Natural killer cell treated with Interleukin-12 subunit alpha and Interleukin-12 subunit beta and Interleukin-15 and Interleukin-18, amount 100 ng/mL, for 72 hours (primary cell): ENCODE data around the gene WDR41. TPM values are rescaled to one million over a fixed set of nuclear protein-coding genes. Genes with fewer than 3 reads are reported as not detected.
"Not testable (repeated sequence)": the region's sequence is repeated elsewhere in the genome, so short reads cannot be mapped to it uniquely, and the experiment has no call there.

ENCODE experiments used
- ATAC-seq, 2 donors: fragments of 150-1000 bp; cut with Tn5 transposase in 1 of 2; sonication (Bioruptor Pico), chemical (Tn5 transposase) in 1 of 2; 2 replicates each; pipeline ENCODE4 v1.10.0; 2021
- DNase-seq: peaks from one replicate; pipeline ENCODE4 v3.0.0; 2022; ENCODE audit warnings: low spot score
- H3K27ac Mint-ChIP-seq, 2 donors: 1 replicate in 1 of 2; 2 replicates in 1 of 2; pipeline ENCODE4 v1.8.0; 2022; ENCODE audit warnings: mixed read lengths in 2 of 2, mild to moderate bottlenecking in 1 of 2, moderate library complexity in 1 of 2
- H3K27me3 Mint-ChIP-seq, 2 donors: 1 replicate in 1 of 2; 2 replicates in 1 of 2; pipeline ENCODE4 v1.8.0; 2022; ENCODE audit warnings: mixed read lengths in 2 of 2
- H3K36me3 Mint-ChIP-seq: one replicate; pipeline ENCODE4 v1.8.0; 2022; ENCODE audit warnings: mixed read lengths
- H3K4me1 Mint-ChIP-seq, 2 donors: 1 replicate in 1 of 2; 2 replicates in 1 of 2; pipeline ENCODE4 v1.8.0; 2022; ENCODE audit warnings: low read depth in 2 of 2, mixed read lengths in 2 of 2, mild to moderate bottlenecking in 1 of 2
- H3K4me3 Mint-ChIP-seq: one replicate; pipeline ENCODE4 v1.8.0; 2022; ENCODE audit warnings: mixed read lengths
- H3K9me3 Mint-ChIP-seq: 2 replicates; pipeline ENCODE4 v1.8.0; 2022; ENCODE audit warnings: mixed read lengths
- total RNA-seq, 2 donors: library from RNA; stranded (reverse); gene quantifications; one replicate each; pipeline ENCODE4 v1.2.3, GENCODE V29; 2022

WDR41 gene
- total RNA-seq, 2 donors from 2014 or later, result 25.6 to 33.3 TPM

GRCh38 chr5:77409870-77410621 is 82.1 kb downstream of the WDR41 start:
- Mint-ChIP-seq H3K4me3 (no peak overlapping the region), H3K4me1 (no peaks in the 10 kb centered on the region), H3K27ac (no peak overlapping the region), H3K27me3 (peaks cover 9 to 32% of the 10 kb centered on the region in 2 donors), H3K36me3 (no peaks in the 10 kb centered on the region), H3K9me3 (no peaks in the 10 kb centered on the region)
- DNase-seq (no peak), ATAC-seq (peak; percentile 49 to 60)

- DNase-seq, result no peak
- ATAC-seq, result no peak
- Mint-ChIP-seq H3K27me3 (peaks cover 9 to 28% of the 10 kb centered on the region in 2 donors), H3K36me3 (no peaks in the 10 kb centered on the region), H3K9me3 (no peaks in the 10 kb centered on the region), H3K4me1 (no peaks in the 10 kb centered on the region), H3K27ac (no peak overlapping the region), H3K4me3 (no peak overlapping the region)
Measured at GRCh38 chr5:77407152-77407551, 85.0 kb downstream of the WDR41 start.

GRCh38 chr5:77402796-77403195 is 89.3 kb downstream of the WDR41 start:
- H3K36me3 Mint-ChIP-seq, result no peaks in the 10 kb centered on the region
- no peaks in the 10 kb centered on the region for H3K9me3 Mint-ChIP-seq
- no peak overlapping the region for H3K4me3 Mint-ChIP-seq

GRCh38 chr5:77400645-77401044 is 91.5 kb downstream of the WDR41 start:
- Mint-ChIP-seq H3K36me3 (no peaks in the 10 kb centered on the region), H3K9me3 (no peaks in the 10 kb centered on the region), H3K4me1 (no peaks in the 10 kb centered on the region), H3K27ac (no peak overlapping the region), H3K4me3 (no peak overlapping the region), H3K27me3 (peaks cover 2 to 9% of the 10 kb centered on the region in 2 donors)
- no peak for DNase-seq
- no peak for ATAC-seq

More at GRCh38 chr5:77402796-77403195, 89.3 kb downstream of the WDR41 start:
- H3K27ac Mint-ChIP-seq, result no peak overlapping the region
- no peaks in the 10 kb centered on the region for H3K4me1 Mint-ChIP-seq
- H3K27me3 Mint-ChIP-seq, result peaks cover 2 to 26% of the 10 kb centered on the region in 2 donors
- no peak for ATAC-seq
- DNase-seq, result no peak

- H3K4me3 Mint-ChIP-seq, result no peak overlapping the region
- H3K36me3 Mint-ChIP-seq, result no peaks in the 10 kb centered on the region
- H3K9me3 Mint-ChIP-seq, result no peaks in the 10 kb centered on the region
- H3K27me3 Mint-ChIP-seq, result peaks cover 0 to 2% of the 10 kb centered on the region in 2 donors
- no peaks in the 10 kb centered on the region for H3K4me1 Mint-ChIP-seq
- H3K27ac Mint-ChIP-seq, result no peak overlapping the region
- ATAC-seq (no peak), DNase-seq (no peak)
Measured at GRCh38 chr5:77398896-77399295, 93.2 kb downstream of the WDR41 start.

- H3K4me3 Mint-ChIP-seq, result no peak overlapping the region
- H3K36me3 Mint-ChIP-seq, result no peaks in the 10 kb centered on the region
- no peaks in the 10 kb centered on the region for H3K4me1 Mint-ChIP-seq
- H3K9me3 Mint-ChIP-seq, result no peaks in the 10 kb centered on the region
- ATAC-seq (no peak), DNase-seq (no peak)
- H3K27me3 Mint-ChIP-seq, result peaks cover 0 to 2% of the 10 kb centered on the region in 2 donors
- H3K27ac Mint-ChIP-seq, result no peak overlapping the region
Measured at GRCh38 chr5:77398458-77398857, 93.7 kb downstream of the WDR41 start.

- no peak for DNase-seq
- Mint-ChIP-seq H3K9me3 (no peaks in the 10 kb centered on the region), H3K4me1 (no peaks in the 10 kb centered on the region), H3K27ac (no peak overlapping the region), H3K27me3 (peaks cover 0 to 2% of the 10 kb centered on the region in 2 donors), H3K4me3 (no peak overlapping the region), H3K36me3 (no peaks in the 10 kb centered on the region)
- no peak for ATAC-seq
Measured at GRCh38 chr5:77397686-77398292, 94.3 kb downstream of the WDR41 start.

GRCh38 chr5:77396017-77396416 is 96.1 kb downstream of the WDR41 start:
- Mint-ChIP-seq H3K4me1 (no peaks in the 10 kb centered on the region), H3K27ac (no peak overlapping the region), H3K4me3 (no peak overlapping the region), H3K36me3 (no peaks in the 10 kb centered on the region), H3K27me3 (peaks cover 2 to 4% of the 10 kb centered on the region in 2 donors), H3K9me3 (no peaks in the 10 kb centered on the region)
- no peak for DNase-seq
- no peak for ATAC-seq

- Mint-ChIP-seq H3K27me3 (peaks cover 7 to 15% of the 10 kb centered on the region in 2 donors), H3K9me3 (no peaks in the 10 kb centered on the region), H3K27ac (no peak overlapping the region), H3K36me3 (no peaks in the 10 kb centered on the region), H3K4me3 (no peak overlapping the region), H3K4me1 (no peaks in the 10 kb centered on the region)
- DNase-seq (no peak), ATAC-seq (no peak)
Measured at GRCh38 chr5:77394064-77394715, 97.9 kb downstream of the WDR41 start.

GRCh38 chr5:77391240-77391765 is 100.8 kb downstream of the WDR41 start:
- Mint-ChIP-seq H3K36me3 (peaks cover 4% of the 10 kb centered on the region), H3K4me1 (no peaks in the 10 kb centered on the region), H3K27me3 (peaks cover 12 to 24% of the 10 kb centered on the region in 2 donors), H3K9me3 (no peaks in the 10 kb centered on the region), H3K4me3 (no peak overlapping the region), H3K27ac (no peak overlapping the region)
- DNase-seq (no peak), ATAC-seq (no peak)

GRCh38 chr5:77390795-77391194 is 101.3 kb downstream of the WDR41 start:
- no peak overlapping the region for H3K4me3 Mint-ChIP-seq
- H3K27ac Mint-ChIP-seq, result no peak overlapping the region
- H3K9me3 Mint-ChIP-seq, result no peaks in the 10 kb centered on the region
- no peaks in the 10 kb centered on the region for H3K4me1 Mint-ChIP-seq
- H3K27me3 Mint-ChIP-seq, result peaks cover 12 to 24% of the 10 kb centered on the region in 2 donors
- DNase-seq (no peak), ATAC-seq (no peak)
- peaks cover 4% of the 10 kb centered on the region for H3K36me3 Mint-ChIP-seq

GRCh38 chr5:77390221-77390620 is 101.9 kb downstream of the WDR41 start:
- no peaks in the 10 kb centered on the region for H3K4me1 Mint-ChIP-seq
- H3K9me3 Mint-ChIP-seq, result no peaks in the 10 kb centered on the region
- peaks cover 4% of the 10 kb centered on the region for H3K36me3 Mint-ChIP-seq
- ATAC-seq, result no peak
- H3K4me3 Mint-ChIP-seq, result no peak overlapping the region
- H3K27ac Mint-ChIP-seq, result no peak overlapping the region
- DNase-seq, result no peak
- H3K27me3 Mint-ChIP-seq, result peaks cover 15 to 30% of the 10 kb centered on the region in 2 donors

GRCh38 chr5:77389746-77390145 is 102.4 kb downstream of the WDR41 start:
- ATAC-seq, result no peak
- Mint-ChIP-seq H3K27ac (no peak overlapping the region), H3K4me1 (no peaks in the 10 kb centered on the region), H3K36me3 (peaks cover 4% of the 10 kb centered on the region), H3K27me3 (peaks cover 17 to 31% of the 10 kb centered on the region in 2 donors), H3K4me3 (no peak overlapping the region), H3K9me3 (no peaks in the 10 kb centered on the region)
- no peak for DNase-seq

- not testable (repeated sequence) for H3K4me1 Mint-ChIP-seq, H3K36me3 Mint-ChIP-seq, H3K9me3 Mint-ChIP-seq, DNase-seq, H3K27ac Mint-ChIP-seq, ATAC-seq, H3K4me3 Mint-ChIP-seq
- H3K27me3 Mint-ChIP-seq, result peaks cover 20 to 30% of the 10 kb centered on the region in 2 donors
Measured at GRCh38 chr5:77386340-77386739, 105.8 kb downstream of the WDR41 start.
